H1 (cell line): Measurements from ENCODE around the gene RILPL2. TPM values are rescaled to one million over a fixed set of nuclear protein-coding genes. Genes with fewer than 3 reads are reported as not detected.

Source experiments
- CTCF ChIA-PET: fragments of 300-600 bp; sonication (Branson Sonifier 250); formaldehyde crosslinking; loops from one replicate; lab custom pipeline; 2021; ENCODE audit not compliant: partially characterized antibody; lab: Charles Lee
- POLR2A ChIA-PET: fragments of 300-600 bp; sonication (Branson Sonifier 250); formaldehyde crosslinking; loops from one replicate; lab custom pipeline; 2021; ENCODE audit warnings: inconsistent platforms; ENCODE audit not compliant: partially characterized antibody; lab: Charles Lee
- DNase-seq, 2 experiments: peaks; one replicate each; pipeline versions ENCODE4 v3.0.0 to v3.0.0-alpha.2; 2010 to 2022; ENCODE audit warnings: low spot score in 2 of 2, low read depth in 1 of 2, mixed read lengths in 1 of 2
- FAIRE-seq: peaks from 2 replicates; lab custom pipeline; 2011; peaks lifted over from hg19 to GRCh38; lab: Jason Lieb, UNC
- H2AFZ ChIP-seq: 2 replicates; pipeline ENCODE4 v1.8.1; 2012; ENCODE audit warnings: low read length, inconsistent platforms
- H2AK5ac ChIP-seq: 2 replicates; pipeline ENCODE4 v1.6.1; 2013; ENCODE audit warnings: low read depth, low read length
- H2BK120ac ChIP-seq: replicated peaks from 2 replicates; pipeline ENCODE3; 2013; ENCODE audit warnings: low read depth, low read length, inconsistent platforms
- H2BK12ac ChIP-seq: 2 replicates; pipeline ENCODE4 v1.6.1; 2013; ENCODE audit warnings: low read depth, low read length
- H2BK15ac ChIP-seq: 2 replicates; pipeline ENCODE4 v1.6.1; 2013; ENCODE audit warnings: low read length
- H2BK20ac ChIP-seq: 2 replicates; pipeline ENCODE4 v1.6.1; 2013; ENCODE audit warnings: low read length
- H2BK5ac ChIP-seq: 2 replicates; pipeline ENCODE4 v1.6.1; 2013; ENCODE audit warnings: low read depth, low read length
- H3K14ac ChIP-seq: 2 replicates; pipeline ENCODE4 v1.6.1; 2013; ENCODE audit warnings: inconsistent platforms; ENCODE audit not compliant: insufficient read length
- H3K18ac ChIP-seq: 2 replicates; pipeline ENCODE4 v1.6.1; 2013; ENCODE audit warnings: low read length; ENCODE audit errors: extremely low read depth
- H3K23ac ChIP-seq: 2 replicates; pipeline ENCODE4 v1.6.1; 2013; ENCODE audit warnings: inconsistent platforms; ENCODE audit not compliant: insufficient read length
- H3K23me2 ChIP-seq: 2 replicates; pipeline ENCODE4 v1.6.1; 2013; ENCODE audit warnings: low read depth, low read length
- H3K27ac ChIP-seq: 2 replicates; pipeline ENCODE4 v1.6.1; 2011; ENCODE audit warnings: low read depth, low read length, inconsistent platforms
- H3K27me3 ChIP-seq, 4 experiments: replicated peaks in 1 of 4; 1 replicate in 1 of 4; 2 replicates in 3 of 4; pipeline versions ENCODE4 v1.6.1 to v1.8.1; 2011 to 2013; ENCODE audit warnings: low read length in 3 of 4, mild to moderate bottlenecking in 3 of 4, inconsistent platforms in 2 of 4, mixed read lengths in 2 of 4, moderate library complexity in 1 of 4; ENCODE audit not compliant: control insufficient read depth in 3 of 4, insufficient read depth in 3 of 4; ENCODE audit errors: extremely low read depth in 1 of 4
- H3K36me3 ChIP-seq, 4 experiments: 2 replicates each; pipeline versions ENCODE4 v1.6.1 to v1.8.1; 2011 to 2013; ENCODE audit warnings: mild to moderate bottlenecking in 4 of 4, low read length in 3 of 4, moderate library complexity in 2 of 4, control low read depth in 1 of 4, inconsistent platforms in 1 of 4; ENCODE audit not compliant: insufficient read depth in 4 of 4, control insufficient read depth in 2 of 4
- H3K4ac ChIP-seq: replicated peaks from 2 replicates; pipeline ENCODE3; 2013; ENCODE audit warnings: low read length, low read depth, mixed read lengths, inconsistent platforms; ENCODE audit not compliant: insufficient read length
- H3K4me1 ChIP-seq, 4 experiments: replicated peaks in 1 of 4; 1 replicate in 1 of 4; 2 replicates in 3 of 4; pipeline versions ENCODE4 v1.6.1 to v1.8.1; 2011 to 2013; ENCODE audit warnings: low read length in 3 of 4, inconsistent platforms in 2 of 4, mixed read lengths in 1 of 4; ENCODE audit not compliant: insufficient read depth in 4 of 4, control insufficient read depth in 3 of 4
- H3K4me2 ChIP-seq, 2 experiments: 2 replicates each; pipeline versions ENCODE4 v1.6.1 to v1.8.1; 2011 to 2013; ENCODE audit warnings: low read depth in 2 of 2, low read length in 2 of 2, control low read depth in 1 of 2, inconsistent platforms in 1 of 2, mild to moderate bottlenecking in 1 of 2; ENCODE audit not compliant: insufficient read depth in 1 of 2
- H3K4me3 ChIP-seq, 4 experiments: fragments of 200-600, 300-600 bp in 1 of 4; sonication (generic), shearing (Covaris generic), sonication (Bioruptor Twin) in 1 of 4; 2 replicates each; pipeline versions ENCODE4 v1.5.1 to v1.8.1; 2011 to 2016; ENCODE audit warnings: low read length in 4 of 4, low read depth in 3 of 4, control low read depth in 2 of 4, inconsistent platforms in 2 of 4, mild to moderate bottlenecking in 2 of 4, mixed read lengths in 1 of 4, moderate library complexity in 1 of 4; ENCODE audit not compliant: insufficient read depth in 2 of 4; ENCODE audit errors: extremely low read depth in 1 of 4
- H3K56ac ChIP-seq: replicated peaks from 2 replicates; pipeline ENCODE3; 2013; ENCODE audit warnings: low read depth, mild to moderate bottlenecking, mixed read lengths, low read length, inconsistent platforms; ENCODE audit not compliant: insufficient read length
- H3K79me1 ChIP-seq: 2 replicates; pipeline ENCODE4 v1.6.1; 2013; ENCODE audit warnings: low read depth, low read length, control low read depth
- H3K79me2 ChIP-seq, 2 experiments: 2 replicates each; pipeline versions ENCODE4 v1.6.1 to v1.8.1; 2012 to 2013; ENCODE audit warnings: low read length in 2 of 2, mild to moderate bottlenecking in 2 of 2, inconsistent platforms in 1 of 2; ENCODE audit not compliant: insufficient read depth in 2 of 2, control insufficient read depth in 1 of 2
- H3K9ac ChIP-seq, 4 experiments: replicated peaks in 1 of 4; 1 replicate in 1 of 4; 2 replicates in 3 of 4; pipeline versions ENCODE4 v1.6.1 to v1.8.1; 2011 to 2013; ENCODE audit warnings: low read depth in 3 of 4, low read length in 3 of 4, control low read depth in 2 of 4, mild to moderate bottlenecking in 2 of 4, moderate library complexity in 2 of 4, inconsistent platforms in 1 of 4; ENCODE audit errors: extremely low read depth in 1 of 4
- H3K9me3 ChIP-seq, 2 experiments: 2 replicates each; pipeline versions ENCODE4 v1.6.1 to v1.8.1; 2012 to 2013; ENCODE audit warnings: mild to moderate bottlenecking in 2 of 2, moderate library complexity in 2 of 2, control low read depth in 1 of 2, inconsistent platforms in 1 of 2, low read depth in 1 of 2, low read length in 1 of 2, mixed read lengths in 1 of 2; ENCODE audit not compliant: insufficient read depth in 2 of 2
- H4K20me1 ChIP-seq, 2 experiments: replicated peaks in 1 of 2; 2 replicates each; pipeline versions ENCODE3 to v1.8.1; 2011 to 2013; ENCODE audit warnings: inconsistent platforms in 2 of 2, low read length in 2 of 2, mild to moderate bottlenecking in 1 of 2; ENCODE audit not compliant: insufficient read depth in 2 of 2, control insufficient read depth in 1 of 2
- H4K5ac ChIP-seq: 2 replicates; pipeline ENCODE4 v1.6.1; 2013; ENCODE audit warnings: low read length, low read depth, mixed read lengths, inconsistent platforms; ENCODE audit not compliant: insufficient read length
- H4K8ac ChIP-seq: 2 replicates; pipeline ENCODE4 v1.8.0; 2013; ENCODE audit warnings: mild to moderate bottlenecking, moderate library complexity, low read length, inconsistent platforms; ENCODE audit not compliant: insufficient read depth; ENCODE audit errors: extremely low read depth
- H4K91ac ChIP-seq: replicated peaks from 2 replicates; pipeline ENCODE3; 2013; ENCODE audit warnings: low read length, mixed read lengths, inconsistent platforms; ENCODE audit not compliant: insufficient read length
- TEAD4 ChIP-seq: IDR thresholded peaks from 2 replicates; pipeline ENCODE4 v1.6.1; 2012; ENCODE audit warnings: low read depth, low read length, inconsistent platforms, mixed read lengths
- WGBS, 2 experiments: shearing (Covaris generic) in 1 of 2; methylation state at CpG; one replicate each; pipeline versions ENCODE4 v1.1.6 to v1.1.7; 2013 to 2015; ENCODE audit warnings: low lambda C conversion rate in 2 of 2, mixed read lengths in 2 of 2, inconsistent platforms in 1 of 2, low coverage in 1 of 2, missing lambda C conversion rate in 1 of 2; ENCODE audit not compliant: insufficient replicate concordance in 2 of 2, insufficient coverage in 1 of 2, insufficient read length in 1 of 2; ENCODE audit errors: extremely low coverage in 1 of 2, missing lambda C conversion rate in 1 of 2; 5-methylcytosine and 5-hydroxymethylcytosine counted together
- polyA plus RNA-seq, 7 experiments: library from polyadenylated mRNA; depleted of rRNA in 3 of 7; stranded (reverse) in 5 of 7; unstranded in 2 of 7; fragments of >200 nt in 5 of 7; fragments of 200-250 nt in 2 of 7; gene quantifications; 1 replicate in 5 of 7; 2 replicates in 1 of 7; 4 replicates in 1 of 7; pipeline versions ENCODE4 v1.2.1 to v1.2.3, GENCODE V29; 2011 to 2013; ENCODE audit warnings: missing spikeins in 2 of 7, mixed read lengths in 2 of 7
- total RNA-seq: library from RNA; stranded (reverse); fragmentation: NEBNext Ultra II Directional; extraction: Animal tissue kit (Norgen Biotek cat#: 25700); gene quantifications from 2 replicates; pipeline ENCODE4 v1.2.1, GENCODE V29; 2021

RILPL2 gene
- total and polyA plus RNA-seq, 2 of the 8 experiments (the other 6 are each of a cell fraction or from before 2014, with no cell fraction given) = 0.77 to 1.4 TPM

GRCh38 chr12:123382684-123383083, 53.8 kb downstream of the RILPL2 start:
- 95% methylated on average over 12 of the region's 14 CpGs; no CpG with 5 or more reads in 1 of the 2 experiments for WGBS, 2 experiments
- Histone ChIP-seq H3K27ac (no peak overlapping the region), H3K9me3 (no peaks in the 10 kb centered on the region), H2AK5ac (no peak overlapping the region), H4K20me1 (peaks cover 4% of the 10 kb centered on the region in 2 experiments), H3K4ac (no peak overlapping the region), H4K91ac (no peak overlapping the region), H2BK5ac (no peak overlapping the region), H4K8ac (no peak overlapping the region; the same call in 1 of the 2 replicates), H3K18ac (no peak overlapping the region), H2AFZ (no peak overlapping the region), H2BK12ac (no peak overlapping the region), H3K79me1 (no peaks in the 10 kb centered on the region; the same call in 1 of the 2 replicates), H3K4me1 (peaks cover 0 to under 1% (median 0%) of the 10 kb centered on the region in 4 experiments; a peak in 2 of 7 replicates), H3K23me2 (peaks cover 6% of the 10 kb centered on the region), H3K36me3 (no peaks in the 10 kb centered on the region), H4K5ac (no peak overlapping the region), H3K9ac (no peak overlapping the region), H3K4me2 (peak overlapping the region in 1 of 2 experiments; percentile 85; a peak in 1 of 4 replicates), H2BK20ac (no peak overlapping the region), H3K23ac (no peak overlapping the region), H3K27me3 (peaks cover 0 to 8% (median 7%) of the 10 kb centered on the region in 4 experiments; a peak in 6 of 7 replicates), H3K79me2 (no peaks in the 10 kb centered on the region), H3K14ac (no peak overlapping the region), H2BK15ac (no peak overlapping the region), H2BK120ac (no peak overlapping the region), H3K4me3 (peak overlapping the region in 3 of 4 experiments; percentile 5 to 90 (median 7); a peak in 5 of 8 replicates), H3K56ac (no peak overlapping the region)
- CTCF ChIA-PET = interaction anchor here (1.8 to 1.9 kb wide), 2 partner anchors 16 to 17 kb away, joined by 5 to 9 read pairs; partner anchors contain the start of gene SBNO1
- POLR2A ChIA-PET = interaction anchor here (0.6 to 6.2 kb wide), 6 partner anchors 9 to 140 kb away, joined by 3 to 69 read pairs (median 4); partner anchors contain the start of genes SBNO1 and SNRNP35
- DNase-seq (no peak), FAIRE-seq (no peak)
- no peak for TF ChIP-seq TEAD4
